SK-N-SH (cell line): ENCODE data around the gene ELOVL6. TPM values are rescaled to one million over a fixed set of nuclear protein-coding genes. Genes with fewer than 3 reads are reported as not detected.
A peak's percentile ranks its signal among the peaks of the same experiment; 100 is the strongest.

Source experiments
- CTCF ChIA-PET: fragments of 300-600, 350-600 bp; formaldehyde crosslinking; extraction: SDS; loops from one replicate; lab custom pipeline; 2021; lab: Yijun Ruan, JAX
- POLR2A ChIA-PET: fragments of 350-600 bp; sonication (Branson Sonifier 250); formaldehyde crosslinking; extraction: SDS; loops from one replicate; lab custom pipeline; 2020; ENCODE audit warnings: antibody characterized with exemption, inconsistent platforms; lab: Yijun Ruan, JAX
- DNase-seq: peaks from one replicate; pipeline ENCODE4 v3.0.0; 2012
- H2AFZ ChIP-seq: fragments of 200-600 bp; sonication (generic); 2 replicates; pipeline ENCODE4 v1.8.1; 2016; ENCODE audit warnings: antibody characterized with exemption, mild to moderate bottlenecking, low read depth
- H3F3A ChIP-seq: fragments of 200-600 bp; sonication (generic); replicated peaks from 2 replicates; pipeline ENCODE3; 2016; ENCODE audit warnings: antibody characterized with exemption, mild to moderate bottlenecking; ENCODE audit not compliant: insufficient read depth
- H3K27ac ChIP-seq, 2 experiments: fragments of 200-500 bp in 1 of 2; fragments of 200-600 bp in 1 of 2; sonication (Bioruptor generic) in 1 of 2; sonication (generic), shearing (Covaris generic) in 1 of 2; 2 replicates each; pipeline versions ENCODE4 v1.5.1 to v1.6.1; 2014 to 2016; ENCODE audit warnings: low read depth in 2 of 2, inconsistent platforms in 1 of 2, low read length in 1 of 2, mild to moderate bottlenecking in 1 of 2, mixed read lengths in 1 of 2
- H3K27me3 ChIP-seq: fragments of 200-600 bp; sonication (generic), shearing (Covaris generic); 2 replicates; pipeline ENCODE4 v1.6.1; 2016; ENCODE audit warnings: mixed run types; ENCODE audit not compliant: insufficient read depth
- H3K36me3 ChIP-seq, 2 experiments: fragments of 200-500 bp in 1 of 2; fragments of 200-600 bp in 1 of 2; sonication (Bioruptor generic) in 1 of 2; sonication (generic) in 1 of 2; replicated peaks in 1 of 2; 2 replicates each; pipeline versions ENCODE3 to v1.5.1; 2014 to 2016; ENCODE audit warnings: low read length in 1 of 2, mild to moderate bottlenecking in 1 of 2; ENCODE audit not compliant: insufficient read depth in 2 of 2, control insufficient read depth in 1 of 2
- H3K4me1 ChIP-seq, 2 experiments: fragments of 200-500 bp in 1 of 2; fragments of 200-600 bp in 1 of 2; sonication (Bioruptor generic) in 1 of 2; sonication (generic), shearing (Covaris generic) in 1 of 2; 2 replicates each; pipeline versions ENCODE4 v1.5.1 to v1.6.1; 2014 to 2016; ENCODE audit warnings: low read depth in 1 of 2, low read length in 1 of 2, mixed run types in 1 of 2; ENCODE audit not compliant: insufficient read depth in 2 of 2, control insufficient read depth in 1 of 2
- H3K4me2 ChIP-seq: fragments of 200-600 bp; sonication (generic), shearing (Covaris generic); 2 replicates; pipeline ENCODE4 v1.6.1; 2017; ENCODE audit warnings: mixed run types
- H3K4me3 ChIP-seq, 2 experiments: fragments of 200-500 bp in 1 of 2; fragments of 200-600 bp in 1 of 2; sonication (Bioruptor generic) in 1 of 2; sonication (generic), shearing (Covaris generic) in 1 of 2; 2 replicates each; pipeline versions ENCODE4 v1.5.1 to v1.8.1; 2014 to 2016; ENCODE audit warnings: low read depth in 2 of 2, inconsistent platforms in 1 of 2, low read length in 1 of 2, mild to moderate bottlenecking in 1 of 2, mixed read lengths in 1 of 2, moderate library complexity in 1 of 2
- H3K79me2 ChIP-seq: fragments of 200-600 bp; sonication (generic); 2 replicates; pipeline ENCODE4 v1.8.1; 2017; ENCODE audit warnings: mild to moderate bottlenecking; ENCODE audit not compliant: insufficient read depth
- H3K9ac ChIP-seq: fragments of 200-600 bp; sonication (generic); 2 replicates; pipeline ENCODE4 v1.6.1; 2017; ENCODE audit warnings: mixed run types
- H3K9me2 ChIP-seq: fragments of 200-600 bp; sonication (generic); 2 replicates; pipeline ENCODE4 v1.6.1; 2017; ENCODE audit warnings: mixed run types
- H3K9me3 ChIP-seq: fragments of 200-600 bp; sonication (generic); 2 replicates; pipeline ENCODE4 v1.6.1; 2017; ENCODE audit warnings: mixed run types, mild to moderate bottlenecking, moderate library complexity
- H4K20me1 ChIP-seq: fragments of 200-600 bp; sonication (generic); 2 replicates; pipeline ENCODE4 v1.6.1; 2017; ENCODE audit warnings: mild to moderate bottlenecking, mixed run types; ENCODE audit not compliant: insufficient read depth
- CHD2 ChIP-seq: fragments of 150-350 bp; IDR thresholded peaks from 2 replicates; pipeline ENCODE4 v1.6.1; 2018; ENCODE audit warnings: low read length; ENCODE audit not compliant: partially characterized antibody
- ELF1 ChIP-seq: IDR thresholded peaks from 2 replicates; pipeline ENCODE4 v1.4.0; 2012
- EZH2phosphoT487 ChIP-seq: fragments of 200-600 bp; sonication (generic); IDR thresholded peaks from 2 replicates; pipeline ENCODE4 v1.6.1; 2017; ENCODE audit warnings: low read depth, mixed run types, mild to moderate bottlenecking, antibody characterized with exemption, moderate library complexity, borderline replicate concordance
- FOXM1 ChIP-seq: IDR thresholded peaks from 2 replicates; pipeline ENCODE4 v1.4.0; 2012; ENCODE audit warnings: low read depth, mild to moderate bottlenecking
- GABPA ChIP-seq: IDR thresholded peaks from 2 replicates; pipeline ENCODE4 v1.4.0; 2012; ENCODE audit warnings: low read depth, mild to moderate bottlenecking
- GATA2 ChIP-seq: sonication (generic); formaldehyde crosslinking; IDR thresholded peaks from 2 replicates; pipeline ENCODE4 v1.5.0; 2020; ENCODE audit warnings: mild to moderate bottlenecking, missing genetic modification reagents
- IRF3 ChIP-seq: fragments of 150-350 bp; IDR thresholded peaks from 2 replicates; pipeline ENCODE4 v1.6.1; 2016; ENCODE audit warnings: mild to moderate bottlenecking, low read depth, low read length
- MXI1 ChIP-seq: IDR thresholded peaks from 2 replicates; pipeline ENCODE4 v1.6.1; 2012; ENCODE audit warnings: mild to moderate bottlenecking, low read depth, low read length, improper control_type of control experiment
- NFIC ChIP-seq: IDR thresholded peaks from 2 replicates; pipeline ENCODE4 v1.4.0; 2012; ENCODE audit warnings: borderline replicate concordance
- PBX3 ChIP-seq: IDR thresholded peaks from 2 replicates; pipeline ENCODE4; 2012
- POLR2AphosphoS5 ChIP-seq: IDR thresholded peaks from 2 replicates; pipeline ENCODE4 v1.6.1; 2012; ENCODE audit warnings: low read depth, low read length
- RAD21 ChIP-seq: IDR thresholded peaks from 2 replicates; pipeline ENCODE4 v1.6.1; 2012; ENCODE audit warnings: mild to moderate bottlenecking, low read length
- RFX5 ChIP-seq: IDR thresholded peaks from 2 replicates; pipeline ENCODE4 v1.6.1; 2012; ENCODE audit warnings: mild to moderate bottlenecking, improper control_type of control experiment, low read length
- RXRA ChIP-seq: IDR thresholded peaks from 2 replicates; pipeline ENCODE4 v1.4.0; 2012; ENCODE audit warnings: low read depth, mild to moderate bottlenecking, borderline replicate concordance
- SIN3A ChIP-seq: IDR thresholded peaks from 2 replicates; pipeline ENCODE4 v1.6.1; 2012; ENCODE audit warnings: low read depth, mild to moderate bottlenecking, low read length, moderate library complexity, borderline replicate concordance
- SMC3 ChIP-seq: IDR thresholded peaks from 2 replicates; pipeline ENCODE4 v1.6.1; 2012; ENCODE audit warnings: low read depth, low read length, improper control_type of control experiment
- USF1 ChIP-seq: IDR thresholded peaks from 2 replicates; pipeline ENCODE4 v1.4.0; 2012; ENCODE audit warnings: low read depth, borderline replicate concordance
- ZBTB33 ChIP-seq: IDR thresholded peaks from 2 replicates; pipeline ENCODE4 v1.4.0; 2012; ENCODE audit warnings: low read depth, borderline replicate concordance
- WGBS: methylation state at CpG from one replicate; pipeline ENCODE4 v1.1.6; 2017; ENCODE audit warnings: low lambda C conversion rate; 5-methylcytosine and 5-hydroxymethylcytosine counted together
- polyA plus RNA-seq, 3 experiments: library from polyadenylated mRNA; depleted of rRNA; stranded (reverse); fragments of >200 nt; gene quantifications; 2 replicates each; pipeline ENCODE4 v1.2.3, GENCODE V29; 2012
- TF ChIP-seq, protein P1 (sequence below): fragments of 150-350 bp; IDR thresholded peaks from 2 replicates; pipeline ENCODE4 v1.6.1; 2017; ENCODE audit warnings: antibody characterized with exemption, low read length, low read depth, borderline replicate concordance
- TF ChIP-seq, protein P2 (sequence below): IDR thresholded peaks from 2 replicates; pipeline ENCODE4 v1.6.1; 2012; ENCODE audit warnings: mild to moderate bottlenecking, low read depth, low read length, moderate library complexity

The ELOVL6 gene
- 9.0 and 13.4 TPM in 2 replicates for polyA plus RNA-seq (2012; rRNA removed)
- 13.1 and 13.8 TPM in 2 replicates for polyA plus RNA-seq (2012; cell fraction: cytosol; rRNA removed)
- polyA plus RNA-seq (2012; cell fraction: nucleus; rRNA removed) = 5.1 and 8.9 TPM in 2 replicates

DNA sequence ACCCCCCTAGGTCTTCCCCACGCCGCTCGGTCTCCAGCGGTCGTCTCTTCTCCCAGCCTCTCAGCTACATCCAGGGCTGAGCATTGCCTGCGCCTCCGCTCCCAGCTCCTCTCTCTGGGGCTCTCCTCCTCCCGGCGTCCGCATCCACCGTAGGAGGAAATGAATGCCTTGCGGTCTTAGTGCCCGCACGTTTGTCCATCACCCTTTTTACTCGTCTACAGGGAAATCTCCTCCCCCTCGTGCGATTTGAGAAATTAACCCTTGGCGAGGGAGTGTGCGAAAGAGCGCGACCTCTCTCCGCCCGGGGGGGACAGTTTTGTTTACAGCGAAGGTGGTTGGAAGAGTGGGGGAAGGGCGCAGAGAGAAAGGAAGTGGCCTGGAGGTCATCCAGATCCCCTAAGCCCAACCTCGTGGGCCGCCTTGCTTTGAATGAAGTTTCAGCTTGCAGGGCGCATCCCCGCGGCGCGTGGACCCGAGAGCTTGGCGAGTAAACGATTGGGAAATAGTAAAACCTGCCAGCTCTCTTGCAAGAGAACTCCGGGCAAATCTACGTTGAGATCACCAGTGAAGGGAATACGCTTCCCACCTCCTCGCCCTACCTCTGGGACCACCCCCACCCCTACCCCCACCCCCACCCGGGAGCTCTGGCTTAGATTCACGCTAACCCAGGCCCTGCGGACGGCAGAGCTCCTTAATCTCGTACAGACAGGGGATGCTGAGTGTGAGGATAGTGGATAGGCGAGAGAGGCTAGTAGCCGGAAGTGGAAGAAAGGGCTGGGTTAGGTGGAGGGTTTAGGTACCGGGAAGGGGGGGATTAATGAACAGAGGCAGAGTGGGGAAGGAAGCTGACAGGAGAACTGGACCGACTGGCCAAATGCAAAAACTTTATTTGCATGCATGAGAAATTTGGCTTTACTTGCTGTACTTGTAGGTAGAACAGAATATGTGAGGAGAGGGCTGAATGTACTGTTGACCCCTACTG lies at the start of gene ELOVL6:
Gene ELOVL6 (minus strand): TSS at position 181 of the 982 bp plus-strand sequence. CDS start 280 bp downstream, outside the sequence.
- Histone ChIP-seq H3K9me3 (no peaks in the 10 kb centered on the region), H3K4me2 (peak within 1 kb of the TSS; percentile 89), H3K4me3 (peak within 1 kb of the TSS; percentile 80 to 84), H3K36me3 (no peaks in the 10 kb centered on the region), H4K20me1 (no peaks in the 10 kb centered on the region), H3K4me1 (peaks cover 10 to 13% of the 10 kb centered on the region in 2 experiments; a peak in 3 of 4 replicates), H3K79me2 (peaks cover 7% of the 10 kb centered on the region), H3K9ac (peak within 1 kb of the TSS; percentile 69), H3K9me2 (no peaks in the 10 kb centered on the region), H3K27me3 (no peaks in the 10 kb centered on the region), H2AFZ (peak within 1 kb of the TSS; percentile 90), H3K27ac (peak within 1 kb of the TSS; percentile 60 to 97), H3F3A (peaks cover 9% of the 10 kb centered on the region)
- WGBS = 2% methylated on average over 42 of the region's 48 CpGs
- DNase-seq = peak; percentile 77
- POLR2A ChIA-PET = interaction anchor here (1.2 kb wide), 2 partner anchors 140 to 310 kb away, joined by 3 to 4 read pairs; no protein-coding TSS in a partner anchor
- CTCF ChIA-PET = interaction anchor here (0.6 to 1.7 kb wide), 10 partner anchors 13 to 318 kb away, joined by 3 to 6 read pairs (median 4); no protein-coding TSS in a partner anchor
- TF ChIP-seq CHD2 (peak; percentile 78), ELF1 (no peak), IRF3 (no peak), RAD21 (peak; percentile 7; the same call in 1 of the 2 replicates), GATA2 (peak; percentile 38; the same call in 1 of the 2 replicates), GABPA (no peak), ZBTB33 (no peak), USF1 (no peak), PBX3 (0 out of 2 replicates have a peak, but pooled peaks have one; percentile 21), EZH2phosphoT487 (no peak), RFX5 (no peak), SMC3 (no peak), SIN3A (peak; percentile 12; the same call in 1 of the 2 replicates), RXRA (peak; percentile 37; the same call in 1 of the 2 replicates), POLR2AphosphoS5 (peak; percentile 67), NFIC (peak; percentile 40), FOXM1 (no peak), MXI1 (peak; percentile 81)
- TF ChIP-seq, protein P1, sequence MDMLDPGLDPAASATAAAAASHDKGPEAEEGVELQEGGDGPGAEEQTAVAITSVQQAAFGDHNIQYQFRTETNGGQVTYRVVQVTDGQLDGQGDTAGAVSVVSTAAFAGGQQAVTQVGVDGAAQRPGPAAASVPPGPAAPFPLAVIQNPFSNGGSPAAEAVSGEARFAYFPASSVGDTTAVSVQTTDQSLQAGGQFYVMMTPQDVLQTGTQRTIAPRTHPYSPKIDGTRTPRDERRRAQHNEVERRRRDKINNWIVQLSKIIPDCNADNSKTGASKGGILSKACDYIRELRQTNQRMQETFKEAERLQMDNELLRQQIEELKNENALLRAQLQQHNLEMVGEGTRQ = no peak
- TF ChIP-seq, protein P2, sequence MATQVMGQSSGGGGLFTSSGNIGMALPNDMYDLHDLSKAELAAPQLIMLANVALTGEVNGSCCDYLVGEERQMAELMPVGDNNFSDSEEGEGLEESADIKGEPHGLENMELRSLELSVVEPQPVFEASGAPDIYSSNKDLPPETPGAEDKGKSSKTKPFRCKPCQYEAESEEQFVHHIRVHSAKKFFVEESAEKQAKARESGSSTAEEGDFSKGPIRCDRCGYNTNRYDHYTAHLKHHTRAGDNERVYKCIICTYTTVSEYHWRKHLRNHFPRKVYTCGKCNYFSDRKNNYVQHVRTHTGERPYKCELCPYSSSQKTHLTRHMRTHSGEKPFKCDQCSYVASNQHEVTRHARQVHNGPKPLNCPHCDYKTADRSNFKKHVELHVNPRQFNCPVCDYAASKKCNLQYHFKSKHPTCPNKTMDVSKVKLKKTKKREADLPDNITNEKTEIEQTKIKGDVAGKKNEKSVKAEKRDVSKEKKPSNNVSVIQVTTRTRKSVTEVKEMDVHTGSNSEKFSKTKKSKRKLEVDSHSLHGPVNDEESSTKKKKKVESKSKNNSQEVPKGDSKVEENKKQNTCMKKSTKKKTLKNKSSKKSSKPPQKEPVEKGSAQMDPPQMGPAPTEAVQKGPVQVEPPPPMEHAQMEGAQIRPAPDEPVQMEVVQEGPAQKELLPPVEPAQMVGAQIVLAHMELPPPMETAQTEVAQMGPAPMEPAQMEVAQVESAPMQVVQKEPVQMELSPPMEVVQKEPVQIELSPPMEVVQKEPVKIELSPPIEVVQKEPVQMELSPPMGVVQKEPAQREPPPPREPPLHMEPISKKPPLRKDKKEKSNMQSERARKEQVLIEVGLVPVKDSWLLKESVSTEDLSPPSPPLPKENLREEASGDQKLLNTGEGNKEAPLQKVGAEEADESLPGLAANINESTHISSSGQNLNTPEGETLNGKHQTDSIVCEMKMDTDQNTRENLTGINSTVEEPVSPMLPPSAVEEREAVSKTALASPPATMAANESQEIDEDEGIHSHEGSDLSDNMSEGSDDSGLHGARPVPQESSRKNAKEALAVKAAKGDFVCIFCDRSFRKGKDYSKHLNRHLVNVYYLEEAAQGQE = no peak
